ENCODE measurements around the gene HAUS1.
"Not testable (repeated sequence)": the region's sequence is repeated elsewhere in the genome, so short reads cannot be mapped to it uniquely, and the experiment has no call there.

Gene HAUS1

GRCh38 chr18:46160050-46160798, 56.0 kb downstream of the HAUS1 start:
- DNase-seq, result no peak

- DNase-seq, result not testable (repeated sequence)
Observed at GRCh38 chr18:46160840-46161239, 56.7 kb downstream of the HAUS1 start.

GRCh38 chr18:46161703-46162396, 57.7 kb downstream of the HAUS1 start:
- DNase-seq, result no peak

- DNase-seq, result no peak
Observed at GRCh38 chr18:46163091-46163490, 58.9 kb downstream of the HAUS1 start.

GRCh38 chr18:46163941-46164499, 59.8 kb downstream of the HAUS1 start:
- no peak for DNase-seq

- not testable (repeated sequence) for DNase-seq
Observed at GRCh38 chr18:46164502-46164901, 60.3 kb downstream of the HAUS1 start.

GRCh38 chr18:46164920-46165319, 60.7 kb downstream of the HAUS1 start:
- no peak for DNase-seq

GRCh38 chr18:46166261-46166970, 62.2 kb downstream of the HAUS1 start:
- no peak for DNase-seq

GRCh38 chr18:46167971-46168370, 63.8 kb downstream of the HAUS1 start:
- peak in 2 of 6 experiments; percentile 3 to 30 for DNase-seq

- DNase-seq, result no peak
Observed at GRCh38 chr18:46169464-46169941, 65.3 kb downstream of the HAUS1 start.

GRCh38 chr18:46171331-46171730, 67.1 kb downstream of the HAUS1 start:
- DNase-seq, result no peak

- DNase-seq, result peak; percentile 84 to 90 (median 85)
Observed at GRCh38 chr18:46173393-46174341, 69.5 kb downstream of the HAUS1 start.

- peak in 4 of 6 experiments; percentile 28 to 39 (median 34) for DNase-seq
Observed at GRCh38 chr18:46174342-46175041, 70.3 kb downstream of the HAUS1 start.

- DNase-seq, result no peak
Observed at GRCh38 chr18:46176001-46176400, 71.8 kb downstream of the HAUS1 start.
